HG03135 (cell line): ENCODE results near the gene MDM4.
A peak's percentile ranks its signal among the peaks of the same experiment; 100 is the strongest.
"Not testable (repeated sequence)": the region's sequence is repeated elsewhere in the genome, so short reads cannot be mapped to it uniquely, and the experiment has no call there.

Source experiments
- ATAC-seq: cut with Tn5 transposase; IDR thresholded peaks from one replicate; pipeline ENCODE4 v1.9.1; 2021; ENCODE audit warnings: mild to moderate bottlenecking, moderate library complexity; ENCODE audit not compliant: unreplicated experiment

Gene MDM4

DNA sequence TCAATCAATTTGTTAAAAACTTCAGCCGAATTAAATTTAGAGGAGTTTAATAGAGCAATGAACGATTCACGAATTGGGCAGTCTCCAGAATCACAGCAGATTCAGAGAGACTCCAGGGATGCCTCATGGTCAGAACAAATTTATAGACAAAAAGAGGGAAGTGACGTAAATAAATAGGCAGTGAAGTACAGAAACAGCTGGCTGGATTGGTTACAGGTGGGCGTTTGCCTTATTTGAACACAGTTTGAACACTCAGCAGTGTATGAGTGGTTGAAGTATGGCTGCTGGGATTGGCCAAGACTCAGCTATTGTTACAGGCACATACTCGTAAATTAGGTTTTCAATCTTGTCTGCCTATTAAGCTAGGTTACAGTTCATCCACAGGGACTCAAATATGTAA is 43.8 kb downstream of the MDM4 start:
- ATAC-seq = not testable (repeated sequence)

DNA sequence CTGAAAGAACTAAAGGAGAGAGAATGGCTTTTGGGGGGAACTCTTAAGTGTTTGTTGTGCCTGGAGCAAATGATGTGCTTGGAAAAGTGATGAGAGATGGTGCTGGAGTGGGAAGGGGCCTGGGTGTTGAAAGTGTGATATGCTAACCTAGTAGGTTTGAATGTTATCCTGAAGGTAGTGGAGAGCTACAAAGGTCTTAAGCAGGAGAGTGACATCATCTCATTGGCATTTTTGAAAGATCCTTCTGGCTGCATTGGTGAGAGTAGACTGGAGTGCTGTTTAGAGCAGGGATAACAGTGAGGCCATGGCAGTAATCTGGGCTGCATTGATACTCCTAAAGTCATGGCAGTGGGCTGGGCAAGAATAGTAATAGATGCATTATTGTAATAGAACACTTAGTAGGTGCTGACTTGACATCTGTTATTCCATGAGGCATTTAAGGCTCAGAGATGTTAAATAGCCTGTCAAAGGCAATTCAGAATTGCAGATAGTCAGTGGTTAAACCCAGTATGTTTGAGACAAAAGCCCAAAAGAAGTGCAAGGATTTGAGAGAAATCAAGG is 44.5 kb downstream of the MDM4 start:
- ATAC-seq = no peak

DNA sequence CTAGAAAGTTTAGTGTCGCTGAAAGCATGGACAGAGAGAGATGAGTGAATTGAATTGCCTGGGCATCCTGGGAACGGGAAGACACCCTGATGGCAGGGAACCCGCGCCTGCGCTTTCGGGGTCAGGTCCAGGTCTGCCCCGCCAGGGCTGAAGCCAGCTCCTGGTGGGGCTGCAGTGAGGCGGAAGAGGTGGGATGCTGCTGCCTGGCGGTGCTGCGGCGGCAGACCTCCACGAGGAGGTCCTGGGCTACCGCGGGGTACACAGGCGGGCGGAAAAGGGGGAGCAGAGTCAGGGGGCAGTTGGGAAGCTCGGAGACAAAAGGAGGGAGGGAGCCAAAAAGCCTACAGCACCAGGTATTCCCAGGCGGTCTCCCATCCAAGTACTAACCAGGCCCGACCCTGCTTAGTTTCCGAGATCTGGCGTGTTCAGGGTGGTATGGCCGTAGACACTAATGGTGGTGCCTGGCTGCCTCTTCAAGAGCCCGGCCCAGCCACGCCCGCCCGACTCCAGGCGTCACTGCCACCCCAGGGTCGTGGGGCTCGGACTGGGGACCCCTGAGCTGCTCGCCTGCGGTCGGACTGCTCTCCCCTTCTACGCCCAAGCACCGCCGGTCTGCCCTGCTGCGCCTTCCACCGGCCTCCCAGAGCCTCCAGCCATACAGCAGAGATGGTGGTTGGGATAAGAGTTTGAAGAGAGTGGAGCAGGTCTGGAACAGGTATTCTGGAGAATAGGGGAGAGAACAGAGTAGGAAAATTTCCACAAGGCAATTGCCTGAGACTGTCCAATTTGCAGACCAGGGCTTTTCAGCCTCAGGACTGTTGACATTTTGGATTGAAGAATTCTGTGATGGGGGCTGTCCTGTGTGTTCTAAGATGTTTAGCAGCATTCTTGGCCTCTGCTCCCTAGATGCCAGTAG is 46.1 kb downstream of the MDM4 start:
- ATAC-seq = no peak

DNA sequence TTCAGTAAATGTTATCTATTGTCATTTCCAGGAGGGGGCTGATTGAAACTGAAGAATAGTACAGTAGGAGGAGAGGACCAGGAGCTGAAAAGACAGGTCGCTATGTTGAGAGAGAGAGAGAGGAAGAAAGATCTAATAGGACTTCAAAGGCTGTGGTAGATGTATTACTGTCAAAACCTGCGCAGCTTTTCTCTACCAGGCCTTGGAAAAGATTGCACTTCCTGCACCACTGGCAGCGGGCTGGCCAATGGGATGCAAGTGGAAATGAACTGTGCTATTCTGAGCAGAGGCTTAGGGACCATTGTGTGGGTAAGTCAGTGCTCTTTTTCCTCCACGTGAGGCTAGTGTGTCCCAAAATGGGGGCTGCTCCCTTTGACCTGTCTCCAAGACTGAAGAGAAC is 47.1 kb downstream of the MDM4 start:
- ATAC-seq = no peak

- no peak for ATAC-seq
Observed at GRCh38 chr1:204563780-204564179, 47.6 kb downstream of the MDM4 start.

DNA sequence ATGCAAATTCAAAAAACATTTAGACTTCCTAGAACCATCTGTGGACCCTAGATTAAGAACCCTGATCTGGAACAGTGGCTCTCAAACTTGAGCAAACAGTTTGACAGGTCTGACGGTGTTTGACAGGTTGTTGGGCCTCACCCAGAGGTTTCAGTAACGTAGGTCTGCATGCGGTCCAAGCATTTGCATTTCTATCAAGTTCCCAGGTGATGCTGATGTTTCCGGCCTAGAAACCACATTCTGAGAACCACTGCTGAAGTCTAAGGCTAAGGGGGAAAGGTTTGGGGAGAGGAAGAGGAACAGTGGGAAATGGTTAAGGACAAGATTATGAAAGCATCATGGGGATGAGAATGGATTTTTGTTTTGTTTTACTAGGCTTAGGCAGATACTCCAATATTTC is 48.6 kb downstream of the MDM4 start:
- ATAC-seq = peak; percentile 78

DNA sequence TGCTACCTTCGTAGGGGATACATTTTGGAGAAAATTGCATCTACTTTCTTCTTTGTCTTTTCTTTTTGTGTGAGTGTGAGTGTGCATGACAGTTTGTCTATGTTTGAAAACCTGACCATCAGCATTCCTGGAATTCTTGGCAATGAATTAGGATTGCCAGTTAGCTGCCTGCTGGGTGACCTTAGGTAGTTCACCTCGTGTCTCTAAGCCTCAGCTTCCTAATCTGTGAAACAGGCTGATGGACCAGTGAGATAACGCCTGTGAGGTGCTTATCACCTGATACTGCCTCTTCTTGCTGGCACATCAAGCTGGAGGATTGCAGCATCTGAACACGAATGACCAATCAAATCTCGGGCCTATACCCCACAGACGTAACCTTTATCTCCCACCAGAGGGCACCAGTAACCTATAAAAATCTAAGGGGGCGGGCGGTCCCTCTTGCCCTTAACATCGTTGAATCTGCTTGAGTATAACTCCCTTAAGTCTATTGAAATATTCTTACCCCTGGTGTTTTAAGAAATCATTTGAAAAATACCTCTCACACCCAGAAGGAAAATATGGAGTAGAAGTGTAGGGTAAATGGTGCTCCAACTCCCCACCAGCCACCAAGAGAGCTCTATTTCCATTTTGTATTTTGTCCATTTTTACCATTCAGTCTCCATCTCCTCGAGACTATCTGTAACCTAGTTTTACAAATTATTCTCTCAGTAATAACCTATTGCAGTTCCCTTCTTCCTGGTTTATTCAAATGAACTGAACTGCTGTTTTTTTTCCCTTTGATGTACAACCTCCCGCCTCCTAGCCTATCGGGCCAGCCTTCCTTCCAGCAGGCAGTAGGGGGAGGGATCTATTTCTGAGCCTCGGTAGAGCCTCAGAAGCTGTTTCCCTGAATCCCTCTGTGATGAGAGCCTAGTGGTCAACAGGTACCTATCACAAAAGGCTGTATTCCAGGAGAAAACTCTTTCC is 49.7 kb downstream of the MDM4 start:
- ATAC-seq = peak; percentile 54

- ATAC-seq = no peak
Observed at GRCh38 chr1:204566583-204566955, 50.4 kb downstream of the MDM4 start.

DNA sequence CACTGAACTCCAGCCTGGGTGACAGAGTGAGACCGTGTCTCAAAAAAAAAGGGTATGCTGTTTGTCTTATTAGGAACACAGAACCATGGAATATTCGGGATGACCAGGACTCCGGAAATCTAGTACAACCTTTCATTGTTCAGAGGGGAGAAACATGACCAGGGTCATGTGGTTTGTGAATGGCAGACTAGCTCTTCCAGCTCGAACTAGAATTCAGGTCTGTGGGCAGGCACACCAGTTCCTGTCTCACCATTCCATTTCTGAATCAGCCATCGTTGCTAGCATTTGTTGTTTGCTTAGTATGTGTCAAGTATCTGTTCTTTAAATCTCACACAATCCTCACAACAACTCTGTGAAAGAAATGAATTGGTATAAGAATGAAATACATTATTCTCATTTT is 50.9 kb downstream of the MDM4 start:
- no peak for ATAC-seq

- ATAC-seq = no peak
Observed at GRCh38 chr1:204568576-204569315, 52.5 kb downstream of the MDM4 start.

DNA sequence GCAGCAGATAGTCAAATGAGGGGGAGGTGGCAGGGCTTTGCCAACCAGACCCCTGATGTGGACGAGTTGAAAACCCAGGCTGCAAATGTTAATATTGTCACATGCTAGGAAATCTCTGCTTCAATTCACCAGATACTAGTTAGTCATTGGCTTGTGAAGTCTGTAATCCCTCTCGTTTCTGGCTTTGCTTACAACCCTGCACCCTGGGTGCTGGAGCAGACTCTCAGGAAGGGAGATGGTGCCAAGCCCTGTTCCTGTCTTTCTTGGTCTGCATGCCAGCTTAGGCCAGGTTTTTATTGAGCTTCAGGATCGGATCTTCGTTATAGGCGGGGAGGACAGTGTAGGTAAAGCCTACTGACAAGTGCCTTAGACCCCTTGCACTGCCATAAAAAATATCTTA is 53.3 kb downstream of the MDM4 start:
- no peak for ATAC-seq

DNA sequence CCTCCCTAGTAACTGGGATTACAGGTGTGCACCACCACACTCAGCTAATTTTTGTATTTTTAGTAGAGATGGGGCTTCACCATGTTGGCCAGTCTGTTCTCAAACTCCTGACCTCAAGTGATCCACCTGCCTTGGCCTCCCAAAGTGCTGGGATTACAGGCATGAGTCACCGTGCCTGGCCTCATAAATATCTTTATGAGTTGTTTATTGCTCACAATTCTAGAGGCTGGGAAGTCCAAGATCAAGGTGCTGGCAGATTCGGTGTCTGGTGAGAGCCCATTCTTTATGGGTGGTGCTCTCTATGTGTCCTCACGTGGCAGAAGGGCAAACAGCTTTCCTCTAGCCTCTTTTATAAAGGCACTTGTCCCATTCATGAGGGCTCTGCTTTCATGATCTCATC is 53.8 kb downstream of the MDM4 start:
- ATAC-seq = not testable (repeated sequence)

DNA sequence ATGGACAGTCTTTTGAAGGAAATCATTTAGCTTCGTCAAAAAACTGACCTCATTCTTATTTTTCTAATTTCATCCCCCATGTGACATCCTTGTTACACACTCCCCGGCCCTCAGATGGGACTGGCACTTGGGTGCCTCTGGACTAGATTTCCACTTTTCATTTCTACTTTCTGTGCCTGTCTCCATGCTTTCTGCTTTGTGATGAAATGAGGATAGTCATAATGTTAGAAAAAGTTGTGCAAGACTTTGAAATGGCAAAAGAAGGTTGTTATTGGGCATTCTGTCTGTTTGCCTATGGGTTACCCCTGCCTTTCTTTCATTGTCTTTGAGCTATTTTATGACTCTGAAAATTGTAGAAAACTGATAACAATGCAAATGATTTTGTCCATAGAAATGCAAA is 54.9 kb downstream of the MDM4 start:
- ATAC-seq = no peak

DNA sequence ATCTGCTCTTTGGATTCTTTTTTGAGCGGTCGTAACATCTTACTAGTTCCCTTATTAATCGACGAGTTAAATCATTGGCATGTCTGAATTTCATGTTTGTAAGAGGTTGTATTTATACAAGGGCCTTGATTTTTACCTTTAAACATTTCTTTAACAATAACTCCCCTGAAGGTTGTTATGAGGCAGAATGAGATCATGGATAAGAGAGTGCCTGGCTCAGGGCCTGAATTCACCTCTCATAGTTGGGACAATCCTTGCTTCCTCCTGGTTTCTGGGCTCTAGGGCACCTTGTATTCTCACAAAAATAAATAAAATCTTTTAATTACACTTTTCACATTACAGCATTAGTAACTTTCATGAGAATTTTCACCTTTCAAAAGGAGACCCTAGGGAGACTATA is 55.4 kb downstream of the MDM4 start:
- no peak for ATAC-seq

DNA sequence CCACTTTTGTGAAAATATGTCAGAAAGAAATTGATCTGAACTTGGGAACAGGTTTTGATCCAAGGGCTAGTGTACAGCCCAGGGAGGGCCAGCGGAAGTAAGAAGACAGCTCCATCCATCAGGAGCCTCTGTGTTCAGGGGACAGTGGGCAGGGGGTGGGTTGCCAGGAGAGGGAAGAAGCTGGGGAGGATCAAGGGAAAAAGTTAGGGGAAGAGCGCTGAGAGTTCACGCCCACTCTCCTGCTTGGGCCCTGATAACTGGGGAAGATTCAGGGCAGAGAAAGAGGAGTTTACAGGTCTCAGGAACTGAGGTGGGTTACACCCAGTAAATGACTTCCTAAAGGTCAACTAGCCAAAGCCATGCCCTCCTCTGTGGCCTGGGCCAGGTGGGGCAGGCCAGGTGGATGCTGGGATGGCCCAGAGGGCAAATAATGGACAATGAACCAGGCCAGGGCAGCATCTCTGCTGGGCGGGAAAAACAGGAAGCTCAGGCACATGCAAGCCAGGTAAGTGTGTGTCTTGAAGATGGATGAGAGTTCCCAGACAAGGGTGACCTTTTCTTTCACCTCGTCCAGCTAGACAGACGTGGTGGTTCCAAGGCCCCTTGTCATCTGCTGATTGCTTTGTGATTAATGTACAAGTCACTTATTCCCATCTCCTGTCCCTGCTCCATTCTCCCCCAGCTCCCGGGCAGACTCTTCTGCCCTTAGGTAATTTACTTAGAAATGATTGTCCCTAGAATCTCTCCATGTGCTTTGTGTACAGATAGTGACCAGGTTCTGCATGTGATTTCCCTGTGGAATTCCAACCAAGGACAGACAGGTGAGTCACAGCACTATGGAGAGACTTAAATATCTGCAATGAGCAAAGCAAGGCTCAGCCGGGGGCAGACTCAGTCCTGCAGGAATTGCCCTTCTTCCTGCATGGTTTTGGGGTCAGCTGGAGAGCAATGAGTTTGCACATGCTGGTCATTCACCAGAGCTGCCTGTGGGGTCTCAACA is 57.0 kb downstream of the MDM4 start:
- no peak for ATAC-seq

GRCh38 chr1:204574016-204574864 is 58.0 kb downstream of the MDM4 start:
- ATAC-seq = no peak

- ATAC-seq = no peak
Observed at GRCh38 chr1:204574865-204575163, 58.6 kb downstream of the MDM4 start.

- no peak for ATAC-seq
Observed at GRCh38 chr1:204575221-204576190, 59.3 kb downstream of the MDM4 start.
